H1 (cell line): ENCODE measurements around the gene HOMER3. TPM values are rescaled to one million over a fixed set of nuclear protein-coding genes. Genes with fewer than 3 reads are reported as not detected.

Source experiments
- CHD1 ChIP-seq: IDR thresholded peaks from 2 replicates; pipeline ENCODE4 v1.6.1; 2012; ENCODE audit warnings: low read depth, low read length, improper control_type of control experiment
- CREB1 ChIP-seq: IDR thresholded peaks from 2 replicates; pipeline ENCODE4 v1.6.1; 2012; ENCODE audit warnings: inconsistent platforms
- GABPA ChIP-seq: IDR thresholded peaks from 2 replicates; pipeline ENCODE4 v1.6.1; 2011; ENCODE audit warnings: mild to moderate bottlenecking, low read length, moderate library complexity, borderline replicate concordance; ENCODE audit not compliant: insufficient read depth
- HDAC2 ChIP-seq, 2 experiments: fragments of 300-600 bp in 1 of 2; sonication (generic) in 1 of 2; IDR thresholded peaks; 2 replicates each; pipeline ENCODE4 v1.6.1; 2011 to 2012; ENCODE audit warnings: low read depth in 2 of 2, low read length in 2 of 2, mild to moderate bottlenecking in 2 of 2, moderate library complexity in 2 of 2, borderline replicate concordance in 1 of 2, inconsistent platforms in 1 of 2
- JUN ChIP-seq: IDR thresholded peaks from 2 replicates; pipeline ENCODE4 v1.6.1; 2011; ENCODE audit warnings: low read depth, mild to moderate bottlenecking, improper control_type of control experiment, low read length
- POLR2AphosphoS5 ChIP-seq: IDR thresholded peaks from 2 replicates; pipeline ENCODE4 v1.6.1; 2011; ENCODE audit warnings: low read depth, low read length
- RAD21 ChIP-seq, 2 experiments: IDR thresholded peaks in 1 of 2; conservative IDR thresholded peaks in 1 of 2; 2 replicates each; pipeline ENCODE4 v1.6.1; 2011; ENCODE audit warnings: low read depth in 2 of 2, low read length in 2 of 2, improper control_type of control experiment in 1 of 2, inconsistent platforms in 1 of 2, mild to moderate bottlenecking in 1 of 2, moderate library complexity in 1 of 2
- RNF2 ChIP-seq: fragments of 200-900, 300-1000 bp; sonication (generic); IDR thresholded peaks from 2 replicates; pipeline ENCODE4 v1.7.1; 2016; ENCODE audit warnings: borderline replicate concordance, low read depth, mild to moderate bottlenecking, antibody characterized with exemption, low read length; ENCODE audit not compliant: poor library complexity, severe bottlenecking; ENCODE audit errors: missing control alignments
- SP2 ChIP-seq: IDR thresholded peaks from 2 replicates; pipeline ENCODE4 v1.6.1; 2012; ENCODE audit warnings: mild to moderate bottlenecking, low read length, inconsistent platforms
- SRF ChIP-seq: IDR thresholded peaks from 2 replicates; pipeline ENCODE4 v1.6.1; 2011; ENCODE audit warnings: mild to moderate bottlenecking, low read depth, low read length, moderate library complexity
- TAF1 ChIP-seq: IDR thresholded peaks from 2 replicates; pipeline ENCODE4 v1.6.1; 2011; ENCODE audit warnings: mild to moderate bottlenecking, low read depth, low read length
- TBP ChIP-seq: IDR thresholded peaks from 2 replicates; pipeline ENCODE4 v1.6.1; 2011; ENCODE audit warnings: low read depth, low read length, improper control_type of control experiment
- YY1 ChIP-seq: IDR thresholded peaks from 2 replicates; pipeline ENCODE4 v1.6.1; 2011; ENCODE audit warnings: low read depth, mild to moderate bottlenecking, low read length
- ZNF274 ChIP-seq: IDR thresholded peaks from 2 replicates; pipeline ENCODE4 v1.7.0; 2012; ENCODE audit warnings: low read length, borderline replicate concordance; ENCODE audit errors: extremely low read depth
- polyA plus RNA-seq, 7 experiments: library from polyadenylated mRNA; depleted of rRNA in 3 of 7; stranded (reverse) in 5 of 7; unstranded in 2 of 7; fragments of >200 nt in 5 of 7; fragments of 200-250 nt in 2 of 7; gene quantifications; 1 replicate in 5 of 7; 2 replicates in 1 of 7; 4 replicates in 1 of 7; pipeline versions ENCODE4 v1.2.1 to v1.2.3, GENCODE V29; 2011 to 2013; ENCODE audit warnings: missing spikeins in 2 of 7, mixed read lengths in 2 of 7
- total RNA-seq: library from RNA; stranded (reverse); fragmentation: NEBNext Ultra II Directional; extraction: Animal tissue kit (Norgen Biotek cat#: 25700); gene quantifications from 2 replicates; pipeline ENCODE4 v1.2.1, GENCODE V29; 2021
- TF ChIP-seq, protein P1 (sequence below), 3 experiments: IDR thresholded peaks; 1 replicate in 2 of 3; 2 replicates in 1 of 3; pipeline versions ENCODE4 v1.5.1 to v1.6.1; 2011; ENCODE audit warnings: low read length in 3 of 3, mild to moderate bottlenecking in 3 of 3, inconsistent platforms in 2 of 3, low read depth in 1 of 3, moderate library complexity in 1 of 3; ENCODE audit not compliant: insufficient read depth in 1 of 3; ENCODE audit errors: control extremely low read depth in 1 of 3
- TF ChIP-seq, protein P2 (sequence below): IDR thresholded peaks from 2 replicates; pipeline ENCODE4 v1.6.1; 2012; ENCODE audit warnings: inconsistent platforms

The HOMER3 gene
- total and polyA plus RNA-seq, 2 of the 8 experiments (the other 6 are each of a cell fraction or from before 2014, with no cell fraction given), result 28.3 to 41.6 TPM

DNA sequence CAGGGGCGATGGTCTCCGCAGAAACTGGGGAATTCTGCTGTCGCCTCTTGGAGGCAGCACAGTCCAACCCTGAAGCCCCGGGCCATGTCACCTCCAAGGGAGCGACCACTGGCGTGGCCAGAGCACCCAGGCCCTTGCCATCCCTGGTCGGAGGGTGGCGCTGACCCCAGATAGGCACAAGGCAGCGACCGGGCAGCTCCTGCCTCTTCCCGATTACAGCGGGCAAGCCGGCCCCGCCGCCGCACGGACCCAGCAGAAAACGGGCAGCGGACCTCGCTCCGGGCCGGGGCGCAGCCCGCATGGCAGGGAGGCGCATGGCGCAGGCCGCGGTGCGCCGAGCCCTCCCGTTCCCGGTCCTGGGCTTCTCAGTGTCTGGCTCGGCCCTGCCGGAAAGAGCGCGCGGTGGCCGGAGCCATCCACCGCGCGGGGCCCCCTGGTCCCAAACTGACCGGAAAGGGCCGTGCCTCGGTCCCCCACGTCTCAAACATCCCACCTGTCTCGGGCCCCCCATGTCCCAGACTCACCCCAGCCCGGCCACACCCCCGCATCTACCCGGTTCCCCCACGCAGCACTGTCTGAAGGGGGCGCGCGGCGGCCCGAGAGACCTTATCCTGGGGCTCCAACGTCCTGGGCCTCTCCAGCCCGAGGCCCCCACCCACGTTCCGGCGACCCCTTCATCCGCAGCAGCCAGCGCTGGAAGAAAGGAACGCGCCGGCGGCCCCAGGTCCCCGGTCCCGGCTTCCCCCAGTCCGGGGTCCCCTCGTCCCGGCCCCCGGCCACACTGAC lies 45.8 kb downstream of the HOMER3 start (continued):
- TF ChIP-seq TAF1 (peak; percentile 37; the same call in 1 of the 2 replicates), YY1 (peak; percentile 29; the same call in 1 of the 2 replicates), CHD1 (no peak), CREB1 (no peak), RAD21 (IDR thresholded peaks at IDR 0.05 in 1 of 2, conservative IDR thresholded peaks at IDR 0.05 in 1 of 2; ENCODE audit: low read depth in 2 of 2, low read length in 2 of 2) (peak; percentile 59 to 73), GABPA (no peak), ZNF274 (no peak), JUN (no peak), SRF (no peak), HDAC2 (IDR thresholded peaks at IDR 0.05; ENCODE audit: borderline replicate concordance in 1 of 2, low read depth in 2 of 2, low read length in 2 of 2) (peak; percentile 31 to 37; a peak in 1 of 4 replicates), SP2 (no peak), TBP (peak; percentile 28; the same call in 1 of the 2 replicates), RNF2 (no peak), POLR2AphosphoS5 (peak; percentile 32; the same call in 1 of the 2 replicates)
- TF ChIP-seq, protein P1, sequence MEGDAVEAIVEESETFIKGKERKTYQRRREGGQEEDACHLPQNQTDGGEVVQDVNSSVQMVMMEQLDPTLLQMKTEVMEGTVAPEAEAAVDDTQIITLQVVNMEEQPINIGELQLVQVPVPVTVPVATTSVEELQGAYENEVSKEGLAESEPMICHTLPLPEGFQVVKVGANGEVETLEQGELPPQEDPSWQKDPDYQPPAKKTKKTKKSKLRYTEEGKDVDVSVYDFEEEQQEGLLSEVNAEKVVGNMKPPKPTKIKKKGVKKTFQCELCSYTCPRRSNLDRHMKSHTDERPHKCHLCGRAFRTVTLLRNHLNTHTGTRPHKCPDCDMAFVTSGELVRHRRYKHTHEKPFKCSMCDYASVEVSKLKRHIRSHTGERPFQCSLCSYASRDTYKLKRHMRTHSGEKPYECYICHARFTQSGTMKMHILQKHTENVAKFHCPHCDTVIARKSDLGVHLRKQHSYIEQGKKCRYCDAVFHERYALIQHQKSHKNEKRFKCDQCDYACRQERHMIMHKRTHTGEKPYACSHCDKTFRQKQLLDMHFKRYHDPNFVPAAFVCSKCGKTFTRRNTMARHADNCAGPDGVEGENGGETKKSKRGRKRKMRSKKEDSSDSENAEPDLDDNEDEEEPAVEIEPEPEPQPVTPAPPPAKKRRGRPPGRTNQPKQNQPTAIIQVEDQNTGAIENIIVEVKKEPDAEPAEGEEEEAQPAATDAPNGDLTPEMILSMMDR (IDR thresholded peaks at IDR 0.05; ENCODE audit: control extremely low read depth in 1 of 3, insufficient read depth in 1 of 3, low read depth in 1 of 3, low read length in 3 of 3), result peak; percentile 66 to 78 (median 74)
- TF ChIP-seq, protein P2, sequence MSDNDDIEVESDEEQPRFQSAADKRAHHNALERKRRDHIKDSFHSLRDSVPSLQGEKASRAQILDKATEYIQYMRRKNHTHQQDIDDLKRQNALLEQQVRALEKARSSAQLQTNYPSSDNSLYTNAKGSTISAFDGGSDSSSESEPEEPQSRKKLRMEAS, result peak; percentile 57; the same call in 1 of the 2 replicates
